SU-DHL-6 (cell line): Measurements from ENCODE around the gene SRPK2.

Experiments used
- H2AFZ ChIP-seq: fragments of 200-600 bp; sonication (generic); 2 replicates; pipeline ENCODE4 v1.6.1; 2014; ENCODE audit warnings: low read depth, mild to moderate bottlenecking, moderate library complexity, mixed read lengths, antibody characterized with exemption, low read length; ENCODE audit not compliant: severe bottlenecking
- H3F3A ChIP-seq: fragments of 200-600 bp; shearing (Covaris generic); 2 replicates; pipeline ENCODE4 v1.6.0; 2016; ENCODE audit warnings: antibody characterized with exemption, mild to moderate bottlenecking; ENCODE audit not compliant: insufficient read depth
- H3K27ac ChIP-seq: fragments of 200-600 bp; sonication (generic); 2 replicates; pipeline ENCODE4 v1.5.1; 2016; ENCODE audit warnings: low read depth, mild to moderate bottlenecking, low read length, moderate library complexity, mixed read lengths
- H3K27me3 ChIP-seq: fragments of 200-600 bp; sonication (generic), shearing (Covaris generic); 2 replicates; pipeline ENCODE4 v1.6.0; 2014; ENCODE audit warnings: mild to moderate bottlenecking, low read length
- H3K36me3 ChIP-seq: fragments of 200-600 bp; sonication (generic); 2 replicates; pipeline ENCODE4 v1.6.1; 2014; ENCODE audit warnings: mild to moderate bottlenecking, low read length, mixed read lengths
- H3K4me2 ChIP-seq: fragments of 300-600, 200-600 bp; shearing (Covaris generic), sonication (generic); 2 replicates; pipeline ENCODE4 v1.6.0; 2014; ENCODE audit warnings: low read length, low read depth, mild to moderate bottlenecking; ENCODE audit not compliant: poor library complexity, severe bottlenecking
- H3K4me3 ChIP-seq: fragments of 200-600 bp; sonication (generic); 2 replicates; pipeline ENCODE4 v1.5.1; 2014; ENCODE audit warnings: antibody characterized with exemption, low read length, mild to moderate bottlenecking, mixed read lengths; ENCODE audit not compliant: insufficient read depth, poor library complexity, severe bottlenecking
- H3K79me2 ChIP-seq: fragments of 200-600 bp; sonication (generic); 2 replicates; pipeline ENCODE4 v1.6.1; 2014; ENCODE audit warnings: mild to moderate bottlenecking, low read length, moderate library complexity; ENCODE audit not compliant: insufficient read depth
- H3K9ac ChIP-seq: fragments of 200-600 bp; sonication (generic); 2 replicates; pipeline ENCODE4 v1.7.0; 2014; ENCODE audit warnings: mild to moderate bottlenecking, low read length
- H3K9me2 ChIP-seq: fragments of 200-600 bp; sonication (generic); replicated peaks from 2 replicates; pipeline ENCODE4 v1.6.1; 2014; ENCODE audit warnings: low read length; ENCODE audit not compliant: insufficient read depth
- H3K9me3 ChIP-seq: fragments of 200-600 bp; sonication (generic); 2 replicates; pipeline ENCODE4 v1.6.1; 2014; ENCODE audit warnings: low read length, mixed read lengths; ENCODE audit not compliant: insufficient read depth
- H4K20me1 ChIP-seq: fragments of 200-600 bp; sonication (generic); 2 replicates; pipeline ENCODE4 v1.6.1; 2014; ENCODE audit warnings: low read depth, mild to moderate bottlenecking, antibody characterized with exemption, low read length, moderate library complexity, mixed read lengths
- CTCF ChIP-seq: fragments of 200-600 bp; sonication (generic); IDR thresholded peaks from one replicate; pipeline ENCODE4 v1.5.1; 2017; ENCODE audit warnings: antibody characterized with exemption, mild to moderate bottlenecking, low read length, moderate library complexity; ENCODE audit not compliant: insufficient read depth, poor library complexity, severe bottlenecking
- EZH2phosphoT487 ChIP-seq: fragments of 200-600 bp; sonication (generic), shearing (Covaris generic); conservative IDR thresholded peaks from 2 replicates; pipeline ENCODE4 v1.6.1; 2018; ENCODE audit warnings: mild to moderate bottlenecking, antibody characterized with exemption, low read length, moderate library complexity, mixed read lengths

The SRPK2 gene

DNA sequence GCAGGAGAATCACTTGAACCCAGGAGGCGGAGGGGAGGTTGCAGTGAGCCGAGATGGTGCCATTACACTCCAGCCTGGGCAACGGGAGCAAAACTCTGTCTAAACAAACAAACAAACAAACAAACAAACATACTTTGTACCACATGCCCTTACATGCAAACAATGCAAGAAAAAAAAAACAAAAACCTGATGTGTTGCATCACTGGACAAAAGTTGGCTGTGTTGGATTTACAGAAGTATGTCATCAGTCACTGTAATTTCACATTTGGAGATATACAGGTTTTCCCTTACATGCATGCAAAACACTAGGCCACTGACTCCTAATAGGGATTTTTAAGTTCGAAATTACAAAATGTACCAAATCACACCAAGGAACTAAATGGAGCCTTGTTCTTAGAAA is 138.5 kb downstream of the SRPK2 start:
- Histone ChIP-seq H4K20me1 (peaks cover 12% of the 10 kb centered on the region; the same call in 1 of the 2 replicates), H3K27ac (no peak overlapping the region), H3K4me3 (no peak overlapping the region), H3K79me2 (peaks cover 83% of the 10 kb centered on the region), H3K27me3 (no peaks in the 10 kb centered on the region), H3K4me2 (no peak overlapping the region), H3K9me2 (no peaks in the 10 kb centered on the region), H3K36me3 (no peaks in the 10 kb centered on the region), H3F3A (no peaks in the 10 kb centered on the region; the same call in 1 of the 2 replicates), H3K9ac (no peak overlapping the region), H3K9me3 (no peaks in the 10 kb centered on the region), H2AFZ (no peak overlapping the region)
- TF ChIP-seq EZH2phosphoT487: no peak
- TF ChIP-seq CTCF: no peak

GRCh38 chr7:105249216-105249615 is 139.5 kb downstream of the SRPK2 start:
- peaks cover 77% of the 10 kb centered on the region for H3K79me2 ChIP-seq

DNA sequence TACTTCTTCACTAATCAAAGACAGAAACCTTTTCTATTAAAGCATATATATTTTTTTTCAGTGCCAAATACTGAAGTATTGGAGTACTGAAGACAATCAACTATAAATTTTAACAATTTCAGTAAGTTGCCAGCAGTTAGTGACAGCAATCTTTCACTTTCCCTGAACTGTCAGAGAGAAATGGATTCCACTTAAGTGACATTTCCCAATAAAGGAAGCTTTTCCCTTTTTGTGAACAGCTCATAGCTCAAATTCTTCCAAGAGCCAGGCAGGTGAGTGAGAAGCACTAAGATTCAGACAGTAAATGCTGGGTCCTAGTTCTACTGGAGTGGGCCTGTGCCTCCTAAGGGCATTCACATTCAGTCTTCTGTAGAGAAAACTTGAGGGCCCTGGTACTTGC is 142.0 kb downstream of the SRPK2 start:
- Histone ChIP-seq H3K27ac (no peak overlapping the region), H3K9ac (no peak overlapping the region), H3K9me2 (no peaks in the 10 kb centered on the region), H3K9me3 (no peaks in the 10 kb centered on the region), H4K20me1 (peaks cover 12% of the 10 kb centered on the region; the same call in 1 of the 2 replicates), H3K79me2 (peaks cover 58% of the 10 kb centered on the region), H3K36me3 (no peaks in the 10 kb centered on the region), H3K4me3 (no peak overlapping the region), H3K4me2 (peak overlapping the region; percentile 27), H2AFZ (no peak overlapping the region), H3F3A (no peaks in the 10 kb centered on the region), H3K27me3 (no peaks in the 10 kb centered on the region)
- TF ChIP-seq CTCF (no peak), EZH2phosphoT487 (no peak)

More at GRCh38 chr7:105249216-105249615, 139.5 kb downstream of the SRPK2 start:
- Histone ChIP-seq H3K9ac (no peak overlapping the region), H2AFZ (no peak overlapping the region), H3K9me3 (no peaks in the 10 kb centered on the region), H4K20me1 (peaks cover 12% of the 10 kb centered on the region; the same call in 1 of the 2 replicates), H3K9me2 (no peaks in the 10 kb centered on the region), H3K27ac (no peak overlapping the region), H3K4me3 (no peak overlapping the region), H3K4me2 (no peak overlapping the region), H3K36me3 (no peaks in the 10 kb centered on the region), H3F3A (no peaks in the 10 kb centered on the region; the same call in 1 of the 2 replicates), H3K27me3 (no peaks in the 10 kb centered on the region)
- TF ChIP-seq CTCF (no peak), EZH2phosphoT487 (no peak)
